WTC11 (cell line): ENCODE measurements around the gene DNAH7.

Experiments
- ATF1 ChIP-seq: sonication (generic); formaldehyde crosslinking; IDR thresholded peaks from 2 replicates; pipeline ENCODE4 v1.8.1; 2023; ENCODE audit warnings: mild to moderate bottlenecking, moderate library complexity, missing genetic modification reagents
- KAT7 ChIP-seq: sonication (generic); formaldehyde crosslinking; IDR thresholded peaks from 2 replicates; pipeline ENCODE4 v1.8.1; 2023; ENCODE audit warnings: missing genetic modification reagents, mild to moderate bottlenecking, borderline replicate concordance
- ZNF121 ChIP-seq: sonication (generic); formaldehyde crosslinking; IDR thresholded peaks from 2 replicates; pipeline ENCODE4 v1.8.0; 2023; ENCODE audit warnings: missing genetic modification reagents
- TF ChIP-seq, protein P1 (sequence below): sonication (generic); formaldehyde crosslinking; IDR thresholded peaks from 2 replicates; pipeline ENCODE4 v1.8.1; 2023; ENCODE audit warnings: mild to moderate bottlenecking, missing genetic modification reagents, moderate library complexity

GRCh38 chr2:195863121-195863520 is 205.5 kb downstream of the DNAH7 start:
- no peak for TF ChIP-seq ATF1 (CRISPR knock-in tag)
- no peak for TF ChIP-seq ZNF121 (CRISPR knock-in tag)
- TF ChIP-seq, protein P1, sequence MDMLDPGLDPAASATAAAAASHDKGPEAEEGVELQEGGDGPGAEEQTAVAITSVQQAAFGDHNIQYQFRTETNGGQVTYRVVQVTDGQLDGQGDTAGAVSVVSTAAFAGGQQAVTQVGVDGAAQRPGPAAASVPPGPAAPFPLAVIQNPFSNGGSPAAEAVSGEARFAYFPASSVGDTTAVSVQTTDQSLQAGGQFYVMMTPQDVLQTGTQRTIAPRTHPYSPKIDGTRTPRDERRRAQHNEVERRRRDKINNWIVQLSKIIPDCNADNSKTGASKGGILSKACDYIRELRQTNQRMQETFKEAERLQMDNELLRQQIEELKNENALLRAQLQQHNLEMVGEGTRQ (CRISPR knock-in tag) = no peak
- no peak for TF ChIP-seq KAT7 (CRISPR knock-in tag)
